SK-N-SH (cell line): ENCODE data around the gene PTGDS. TPM values are rescaled to one million over a fixed set of nuclear protein-coding genes. Genes with fewer than 3 reads are reported as not detected.

Experiments used
- CTCF ChIA-PET: fragments of 300-600, 350-600 bp; formaldehyde crosslinking; extraction: SDS; loops from one replicate; lab custom pipeline; 2021; lab: Yijun Ruan, JAX
- POLR2A ChIA-PET: fragments of 350-600 bp; sonication (Branson Sonifier 250); formaldehyde crosslinking; extraction: SDS; loops from one replicate; lab custom pipeline; 2020; ENCODE audit warnings: antibody characterized with exemption, inconsistent platforms; lab: Yijun Ruan, JAX
- DNase-seq: peaks from one replicate; pipeline ENCODE4 v3.0.0; 2012
- H2AFZ ChIP-seq: fragments of 200-600 bp; sonication (generic); 2 replicates; pipeline ENCODE4 v1.8.1; 2016; ENCODE audit warnings: antibody characterized with exemption, mild to moderate bottlenecking, low read depth
- H3F3A ChIP-seq: fragments of 200-600 bp; sonication (generic); replicated peaks from 2 replicates; pipeline ENCODE3; 2016; ENCODE audit warnings: antibody characterized with exemption, mild to moderate bottlenecking; ENCODE audit not compliant: insufficient read depth
- H3K27ac ChIP-seq, 2 experiments: fragments of 200-500 bp in 1 of 2; fragments of 200-600 bp in 1 of 2; sonication (Bioruptor generic) in 1 of 2; sonication (generic), shearing (Covaris generic) in 1 of 2; 2 replicates each; pipeline versions ENCODE4 v1.5.1 to v1.6.1; 2014 to 2016; ENCODE audit warnings: low read depth in 2 of 2, inconsistent platforms in 1 of 2, low read length in 1 of 2, mild to moderate bottlenecking in 1 of 2, mixed read lengths in 1 of 2
- H3K27me3 ChIP-seq: fragments of 200-600 bp; sonication (generic), shearing (Covaris generic); 2 replicates; pipeline ENCODE4 v1.6.1; 2016; ENCODE audit warnings: mixed run types; ENCODE audit not compliant: insufficient read depth
- H3K36me3 ChIP-seq, 2 experiments: fragments of 200-500 bp in 1 of 2; fragments of 200-600 bp in 1 of 2; sonication (Bioruptor generic) in 1 of 2; sonication (generic) in 1 of 2; replicated peaks in 1 of 2; 2 replicates each; pipeline versions ENCODE3 to v1.5.1; 2014 to 2016; ENCODE audit warnings: low read length in 1 of 2, mild to moderate bottlenecking in 1 of 2; ENCODE audit not compliant: insufficient read depth in 2 of 2, control insufficient read depth in 1 of 2
- H3K4me1 ChIP-seq, 2 experiments: fragments of 200-500 bp in 1 of 2; fragments of 200-600 bp in 1 of 2; sonication (Bioruptor generic) in 1 of 2; sonication (generic), shearing (Covaris generic) in 1 of 2; 2 replicates each; pipeline versions ENCODE4 v1.5.1 to v1.6.1; 2014 to 2016; ENCODE audit warnings: low read depth in 1 of 2, low read length in 1 of 2, mixed run types in 1 of 2; ENCODE audit not compliant: insufficient read depth in 2 of 2, control insufficient read depth in 1 of 2
- H3K4me2 ChIP-seq: fragments of 200-600 bp; sonication (generic), shearing (Covaris generic); 2 replicates; pipeline ENCODE4 v1.6.1; 2017; ENCODE audit warnings: mixed run types
- H3K4me3 ChIP-seq, 2 experiments: fragments of 200-500 bp in 1 of 2; fragments of 200-600 bp in 1 of 2; sonication (Bioruptor generic) in 1 of 2; sonication (generic), shearing (Covaris generic) in 1 of 2; 2 replicates each; pipeline versions ENCODE4 v1.5.1 to v1.8.1; 2014 to 2016; ENCODE audit warnings: low read depth in 2 of 2, inconsistent platforms in 1 of 2, low read length in 1 of 2, mild to moderate bottlenecking in 1 of 2, mixed read lengths in 1 of 2, moderate library complexity in 1 of 2
- H3K79me2 ChIP-seq: fragments of 200-600 bp; sonication (generic); 2 replicates; pipeline ENCODE4 v1.8.1; 2017; ENCODE audit warnings: mild to moderate bottlenecking; ENCODE audit not compliant: insufficient read depth
- H3K9ac ChIP-seq: fragments of 200-600 bp; sonication (generic); 2 replicates; pipeline ENCODE4 v1.6.1; 2017; ENCODE audit warnings: mixed run types
- H3K9me2 ChIP-seq: fragments of 200-600 bp; sonication (generic); 2 replicates; pipeline ENCODE4 v1.6.1; 2017; ENCODE audit warnings: mixed run types
- H3K9me3 ChIP-seq: fragments of 200-600 bp; sonication (generic); 2 replicates; pipeline ENCODE4 v1.6.1; 2017; ENCODE audit warnings: mixed run types, mild to moderate bottlenecking, moderate library complexity
- H4K20me1 ChIP-seq: fragments of 200-600 bp; sonication (generic); 2 replicates; pipeline ENCODE4 v1.6.1; 2017; ENCODE audit warnings: mild to moderate bottlenecking, mixed run types; ENCODE audit not compliant: insufficient read depth
- FOSL2 ChIP-seq: IDR thresholded peaks from 2 replicates; pipeline ENCODE4 v1.4.0; 2012; ENCODE audit warnings: low read depth, mild to moderate bottlenecking, moderate library complexity, borderline replicate concordance
- FOXJ3 ChIP-seq: sonication (generic); formaldehyde crosslinking; IDR thresholded peaks from 2 replicates; pipeline ENCODE4 v1.5.1; 2020; ENCODE audit warnings: mild to moderate bottlenecking, missing genetic modification reagents
- GATA2 ChIP-seq: sonication (generic); formaldehyde crosslinking; IDR thresholded peaks from 2 replicates; pipeline ENCODE4 v1.5.0; 2020; ENCODE audit warnings: mild to moderate bottlenecking, missing genetic modification reagents
- POLR2AphosphoS5 ChIP-seq: IDR thresholded peaks from 2 replicates; pipeline ENCODE4 v1.6.1; 2012; ENCODE audit warnings: low read depth, low read length
- RAD21 ChIP-seq: IDR thresholded peaks from 2 replicates; pipeline ENCODE4 v1.6.1; 2012; ENCODE audit warnings: mild to moderate bottlenecking, low read length
- RFX5 ChIP-seq: IDR thresholded peaks from 2 replicates; pipeline ENCODE4 v1.6.1; 2012; ENCODE audit warnings: mild to moderate bottlenecking, improper control_type of control experiment, low read length
- RXRA ChIP-seq: IDR thresholded peaks from 2 replicates; pipeline ENCODE4 v1.4.0; 2012; ENCODE audit warnings: low read depth, mild to moderate bottlenecking, borderline replicate concordance
- SIN3A ChIP-seq: IDR thresholded peaks from 2 replicates; pipeline ENCODE4 v1.6.1; 2012; ENCODE audit warnings: low read depth, mild to moderate bottlenecking, low read length, moderate library complexity, borderline replicate concordance
- SMC3 ChIP-seq: IDR thresholded peaks from 2 replicates; pipeline ENCODE4 v1.6.1; 2012; ENCODE audit warnings: low read depth, low read length, improper control_type of control experiment
- TEAD4 ChIP-seq: IDR thresholded peaks from 2 replicates; pipeline ENCODE4 v1.4.0; 2012; ENCODE audit warnings: mild to moderate bottlenecking, borderline replicate concordance; ENCODE audit not compliant: insufficient read depth
- YY1 ChIP-seq: IDR thresholded peaks from 2 replicates; pipeline ENCODE4 v1.4.0; 2012; ENCODE audit warnings: low read depth, mild to moderate bottlenecking
- WGBS: methylation state at CpG from one replicate; pipeline ENCODE4 v1.1.6; 2017; ENCODE audit warnings: low lambda C conversion rate; 5-methylcytosine and 5-hydroxymethylcytosine counted together
- polyA plus RNA-seq, 3 experiments: library from polyadenylated mRNA; depleted of rRNA; stranded (reverse); fragments of >200 nt; gene quantifications; 2 replicates each; pipeline ENCODE4 v1.2.3, GENCODE V29; 2012
- TF ChIP-seq, protein P1 (sequence below): IDR thresholded peaks from 2 replicates; pipeline ENCODE4 v1.4.0; 2012; ENCODE audit warnings: low read depth, borderline replicate concordance
- TF ChIP-seq, protein P2 (sequence below): fragments of 200-600 bp; sonication (generic); IDR thresholded peaks from 2 replicates; pipeline ENCODE4 v1.6.1; 2017; ENCODE audit warnings: antibody characterized with exemption, mild to moderate bottlenecking, moderate library complexity
- TF ChIP-seq, protein P3 (sequence below): IDR thresholded peaks from 2 replicates; pipeline ENCODE4; 2012

The PTGDS gene
- polyA plus RNA-seq, 1 of the 3 experiments (the other 2 are of a cell fraction) = not detected

DNA sequence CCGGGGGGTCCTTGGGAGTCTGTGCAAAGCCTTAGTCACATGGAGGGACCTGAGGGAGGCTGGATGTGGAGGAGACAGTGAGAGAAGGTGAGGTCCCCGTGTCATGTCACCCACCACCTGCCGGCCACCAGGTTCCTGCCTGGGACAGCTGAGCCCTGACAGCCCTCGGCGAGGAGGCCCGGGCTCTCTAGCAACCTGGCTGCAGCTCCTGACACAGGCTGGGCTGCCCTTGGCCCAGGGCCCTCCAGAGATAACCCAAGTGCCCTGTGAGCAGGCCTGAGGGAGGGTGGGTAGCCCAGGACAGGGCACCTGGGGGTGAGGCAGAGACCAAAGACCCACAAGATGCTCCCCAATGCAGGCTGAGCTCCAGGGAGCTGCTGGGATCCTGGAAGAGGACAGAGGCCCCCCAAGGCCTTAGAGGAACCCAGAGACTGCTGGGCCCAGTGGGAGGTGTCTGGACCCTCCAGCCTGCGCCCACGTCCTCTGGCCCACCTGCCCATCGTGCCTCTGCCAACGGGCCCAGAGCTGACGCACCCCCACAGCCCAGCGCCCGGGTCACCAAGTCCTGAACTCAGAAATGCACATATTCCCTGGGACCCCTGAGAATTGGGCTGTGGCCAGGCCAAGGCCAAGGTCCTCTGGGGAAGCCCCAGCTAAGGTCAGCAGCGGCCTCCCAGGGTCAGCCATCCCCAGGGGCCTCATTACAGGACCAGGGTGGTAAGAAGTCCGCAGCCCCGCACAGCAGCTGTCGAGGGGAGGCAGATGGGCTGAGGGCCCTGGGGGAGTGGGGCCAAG lies 8.8 kb upstream of the PTGDS start:
- POLR2A ChIA-PET = no interaction called here
- no peaks in the 10 kb centered on the region for H3K9me2 ChIP-seq
- H3K36me3 ChIP-seq = no peaks in the 10 kb centered on the region
- CTCF ChIA-PET = interaction anchor here (1.1 to 1.8 kb wide), 3 partner anchors 21 to 67 kb away, joined by 3 to 4 read pairs (median 3); no protein-coding TSS in a partner anchor
- H3K4me3 ChIP-seq = no peak overlapping the region
- H4K20me1 ChIP-seq = no peaks in the 10 kb centered on the region
- no peak overlapping the region for H3K4me2 ChIP-seq
- no peaks in the 10 kb centered on the region for H3K27me3 ChIP-seq
- H3K9me3 ChIP-seq = no peaks in the 10 kb centered on the region
- no peaks in the 10 kb centered on the region for H3K79me2 ChIP-seq
- DNase-seq = no peak
- TF ChIP-seq, protein P1, sequence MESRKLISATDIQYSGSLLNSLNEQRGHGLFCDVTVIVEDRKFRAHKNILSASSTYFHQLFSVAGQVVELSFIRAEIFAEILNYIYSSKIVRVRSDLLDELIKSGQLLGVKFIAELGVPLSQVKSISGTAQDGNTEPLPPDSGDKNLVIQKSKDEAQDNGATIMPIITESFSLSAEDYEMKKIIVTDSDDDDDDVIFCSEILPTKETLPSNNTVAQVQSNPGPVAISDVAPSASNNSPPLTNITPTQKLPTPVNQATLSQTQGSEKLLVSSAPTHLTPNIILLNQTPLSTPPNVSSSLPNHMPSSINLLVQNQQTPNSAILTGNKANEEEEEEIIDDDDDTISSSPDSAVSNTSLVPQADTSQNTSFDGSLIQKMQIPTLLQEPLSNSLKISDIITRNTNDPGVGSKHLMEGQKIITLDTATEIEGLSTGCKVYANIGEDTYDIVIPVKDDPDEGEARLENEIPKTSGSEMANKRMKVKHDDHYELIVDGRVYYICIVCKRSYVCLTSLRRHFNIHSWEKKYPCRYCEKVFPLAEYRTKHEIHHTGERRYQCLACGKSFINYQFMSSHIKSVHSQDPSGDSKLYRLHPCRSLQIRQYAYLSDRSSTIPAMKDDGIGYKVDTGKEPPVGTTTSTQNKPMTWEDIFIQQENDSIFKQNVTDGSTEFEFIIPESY = no peak
- no peak for TF ChIP-seq RAD21
- TF ChIP-seq SMC3 = no peak
- TF ChIP-seq POLR2AphosphoS5 = no peak
- no peak for TF ChIP-seq FOXJ3 (CRISPR knock-in tag)
- peaks cover 0 to 2% of the 10 kb centered on the region in 2 experiments; a peak in 1 of 4 replicates for H3K4me1 ChIP-seq
- H3K27ac ChIP-seq = no peak overlapping the region
- H3K9ac ChIP-seq = no peak overlapping the region
- 91% methylated on average over 7 of the region's 17 CpGs for whole genome bisulfite sequencing
- no peaks in the 10 kb centered on the region for H3F3A ChIP-seq
- H2AFZ ChIP-seq = no peak overlapping the region

DNA sequence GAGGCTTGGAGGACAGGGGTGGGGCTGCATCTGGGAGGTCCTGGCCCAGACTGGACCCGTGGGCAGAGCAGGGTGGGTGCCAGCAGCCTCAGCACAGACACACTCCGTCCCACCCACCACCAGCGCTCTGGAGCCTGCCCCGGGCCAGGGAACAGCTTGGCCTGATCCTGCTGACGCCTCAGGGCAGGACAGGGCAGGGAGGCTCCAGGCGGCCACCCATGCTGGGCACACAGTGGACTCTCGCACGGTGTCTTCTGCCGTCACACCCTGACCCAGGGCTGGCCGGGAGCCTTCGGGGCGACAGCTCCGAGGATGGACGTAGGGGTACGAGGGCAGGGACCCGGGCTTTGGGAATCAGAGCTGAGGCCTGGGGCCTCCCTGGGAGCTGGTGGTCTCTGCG lies 8.2 kb upstream of the PTGDS start:
- Histone ChIP-seq H3K36me3 (no peaks in the 10 kb centered on the region), H3K27ac (no peak overlapping the region), H2AFZ (no peak overlapping the region), H3K9ac (no peak overlapping the region), H3K9me2 (no peaks in the 10 kb centered on the region), H3K27me3 (no peaks in the 10 kb centered on the region), H3K79me2 (no peaks in the 10 kb centered on the region), H3K4me2 (no peak overlapping the region), H4K20me1 (no peaks in the 10 kb centered on the region), H3F3A (no peaks in the 10 kb centered on the region), H3K4me1 (peaks cover 0 to 2% of the 10 kb centered on the region in 2 experiments; a peak in 1 of 4 replicates), H3K4me3 (no peak overlapping the region), H3K9me3 (no peaks in the 10 kb centered on the region)
- DNase-seq = no peak
- TF ChIP-seq RFX5 = no peak
- TF ChIP-seq RXRA = no peak
- TF ChIP-seq YY1 = no peak
- 69% methylated on average over 11 of the region's 17 CpGs for WGBS
- CTCF ChIA-PET = interaction anchor here (1.1 to 1.8 kb wide), 3 partner anchors 21 to 66 kb away, joined by 3 to 4 read pairs (median 3); no protein-coding TSS in a partner anchor
- POLR2A ChIA-PET = no interaction called here

DNA sequence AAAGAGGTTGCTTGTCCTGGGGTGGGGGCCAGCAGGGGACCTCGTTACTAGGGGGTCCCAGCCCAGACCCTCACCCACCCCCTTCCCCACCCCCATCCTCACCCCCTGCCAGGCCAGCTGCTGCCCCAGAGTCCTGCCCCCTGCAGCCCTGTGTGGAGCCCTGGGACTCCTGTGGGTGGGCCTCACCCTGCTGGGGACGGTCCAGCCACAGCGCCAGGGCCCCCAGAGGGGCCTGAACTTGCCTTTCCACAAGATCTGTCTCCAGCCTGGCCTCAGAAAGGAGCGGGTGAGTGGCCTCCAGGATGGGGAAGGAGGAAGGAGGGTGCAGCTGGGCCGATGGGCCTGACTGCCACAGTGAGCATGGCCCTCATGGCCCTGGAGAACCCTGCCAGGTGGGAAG lies 7.5 kb upstream of the PTGDS start:
- Histone ChIP-seq H2AFZ (no peak overlapping the region), H3K27me3 (no peaks in the 10 kb centered on the region), H3K9me3 (no peaks in the 10 kb centered on the region), H3K36me3 (no peaks in the 10 kb centered on the region), H4K20me1 (no peaks in the 10 kb centered on the region), H3K4me2 (no peak overlapping the region), H3K9ac (no peak overlapping the region), H3K4me1 (peaks cover 0 to 2% of the 10 kb centered on the region in 2 experiments; a peak in 1 of 4 replicates), H3K79me2 (no peaks in the 10 kb centered on the region), H3K27ac (no peak overlapping the region), H3K4me3 (no peak overlapping the region), H3K9me2 (no peaks in the 10 kb centered on the region), H3F3A (no peaks in the 10 kb centered on the region)
- no peak for DNase-seq
- no peak for TF ChIP-seq GATA2 (CRISPR knock-in tag)
- no peak for TF ChIP-seq FOSL2
- TF ChIP-seq, protein P2, sequence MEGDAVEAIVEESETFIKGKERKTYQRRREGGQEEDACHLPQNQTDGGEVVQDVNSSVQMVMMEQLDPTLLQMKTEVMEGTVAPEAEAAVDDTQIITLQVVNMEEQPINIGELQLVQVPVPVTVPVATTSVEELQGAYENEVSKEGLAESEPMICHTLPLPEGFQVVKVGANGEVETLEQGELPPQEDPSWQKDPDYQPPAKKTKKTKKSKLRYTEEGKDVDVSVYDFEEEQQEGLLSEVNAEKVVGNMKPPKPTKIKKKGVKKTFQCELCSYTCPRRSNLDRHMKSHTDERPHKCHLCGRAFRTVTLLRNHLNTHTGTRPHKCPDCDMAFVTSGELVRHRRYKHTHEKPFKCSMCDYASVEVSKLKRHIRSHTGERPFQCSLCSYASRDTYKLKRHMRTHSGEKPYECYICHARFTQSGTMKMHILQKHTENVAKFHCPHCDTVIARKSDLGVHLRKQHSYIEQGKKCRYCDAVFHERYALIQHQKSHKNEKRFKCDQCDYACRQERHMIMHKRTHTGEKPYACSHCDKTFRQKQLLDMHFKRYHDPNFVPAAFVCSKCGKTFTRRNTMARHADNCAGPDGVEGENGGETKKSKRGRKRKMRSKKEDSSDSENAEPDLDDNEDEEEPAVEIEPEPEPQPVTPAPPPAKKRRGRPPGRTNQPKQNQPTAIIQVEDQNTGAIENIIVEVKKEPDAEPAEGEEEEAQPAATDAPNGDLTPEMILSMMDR = no peak
- TF ChIP-seq RAD21 = no peak
- TF ChIP-seq, protein P3, sequence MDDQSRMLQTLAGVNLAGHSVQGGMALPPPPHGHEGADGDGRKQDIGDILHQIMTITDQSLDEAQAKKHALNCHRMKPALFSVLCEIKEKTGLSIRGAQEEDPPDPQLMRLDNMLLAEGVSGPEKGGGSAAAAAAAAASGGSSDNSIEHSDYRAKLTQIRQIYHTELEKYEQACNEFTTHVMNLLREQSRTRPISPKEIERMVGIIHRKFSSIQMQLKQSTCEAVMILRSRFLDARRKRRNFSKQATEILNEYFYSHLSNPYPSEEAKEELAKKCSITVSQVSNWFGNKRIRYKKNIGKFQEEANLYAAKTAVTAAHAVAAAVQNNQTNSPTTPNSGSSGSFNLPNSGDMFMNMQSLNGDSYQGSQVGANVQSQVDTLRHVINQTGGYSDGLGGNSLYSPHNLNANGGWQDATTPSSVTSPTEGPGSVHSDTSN = no peak
- TF ChIP-seq TEAD4 = no peak
- no peak for TF ChIP-seq SIN3A
- ChIA-PET CTCF (interaction anchor here (1.1 to 1.8 kb wide), 4 partner anchors 21 to 66 kb away, joined by 3 to 5 read pairs (median 4); partner anchors contain the start of gene ABCA2), POLR2A (no interaction called here)
- 80% methylated on average over 2 of the region's 5 CpGs for WGBS
